Right lobe of liver (tissue), 6 donors: Measurements from ENCODE around the gene USP9X. TPM values are rescaled to one million over a fixed set of nuclear protein-coding genes. Genes with fewer than 3 reads are reported as not detected.
"Not testable (repeated sequence)": the region's sequence is repeated elsewhere in the genome, so short reads cannot be mapped to it uniquely, and the experiment has no call there.

Experiments used
- ATAC-seq, 4 donors: fragments of 200-7000 bp; cut with Tn5 transposase; one replicate each; pipeline ENCODE4 v1.9.1; 2020; ENCODE audit warnings: mild to moderate bottlenecking in 4 of 4, moderate library complexity in 4 of 4
- DNase-seq, 3 donors: peaks; one replicate each; pipeline ENCODE4 v3.0.0-alpha.2; 2020
- H3K27ac ChIP-seq, 3 donors: fragments of 200-600 bp; one replicate each; pipeline ENCODE4 v1.8.0; 2022
- H3K27me3 ChIP-seq, 2 donors: fragments of 200-600 bp; one replicate each; pipeline ENCODE4 v1.8.0; 2022
- H3K36me3 ChIP-seq, 4 donors: fragments of 200-600 bp; sonication (generic) in 1 of 4; one replicate each; pipeline versions ENCODE4 v1.5.1 to v1.8.0; 2017 to 2022; ENCODE audit warnings: control low read depth in 1 of 4
- H3K4me1 ChIP-seq, 4 donors: fragments of 200-600 bp; sonication (generic) in 1 of 4; one replicate each; pipeline versions ENCODE4 v1.5.1 to v1.8.0; 2017 to 2022; ENCODE audit warnings: control low read depth in 1 of 4
- H3K4me3 ChIP-seq, 3 donors: fragments of 200-600 bp; one replicate each; pipeline ENCODE4 v1.8.0; 2022
- H3K9me3 ChIP-seq, 4 donors: fragments of 200-600 bp; sonication (generic) in 1 of 4; one replicate each; pipeline versions ENCODE4 v1.5.1 to v1.8.0; 2017 to 2022; ENCODE audit warnings: control low read depth in 1 of 4
- POLR2A ChIP-seq: fragments of 450-650 bp; IDR thresholded peaks from one replicate; pipeline ENCODE4 v1.6.1; 2017; ENCODE audit warnings: antibody characterized with exemption, mild to moderate bottlenecking
- WGBS: methylation state at CpG from one replicate; pipeline ENCODE4 v1.1.6; 2018; ENCODE audit warnings: low coverage, low lambda C conversion rate; ENCODE audit not compliant: insufficient coverage; ENCODE audit errors: missing lambda C conversion rate; 5-methylcytosine and 5-hydroxymethylcytosine counted together
- intact Hi-C, 2 donors: fragments of 100-400 bp; cut with DNase I; formaldehyde crosslinking; loops; one replicate each; pipeline versions ENCODE4 v1.11.2 to v1.14.1; 2022
- total RNA-seq, 6 experiments: library from RNA; depleted of rRNA in 2 of 6; stranded (reverse); fragments of >200 nt in 2 of 6; fragmentation: NEBNext Ultra II Directional in 3 of 6; extraction: Animal tissue kit (Norgen Biotek cat#: 25700) in 3 of 6; gene quantifications; one replicate each; pipeline versions ENCODE4 v1.1.0 to v1.2.4, GENCODE V29; 2016 to 2023
- TF ChIP-seq, protein P1 (sequence below), 4 donors: fragments of 200-600 bp in 3 of 4; fragments of 450-650 bp in 1 of 4; IDR thresholded peaks; one replicate each; pipeline versions ENCODE4 v1.5.1 to v1.8.0; 2016 to 2022; ENCODE audit warnings: antibody characterized with exemption in 4 of 4, mild to moderate bottlenecking in 2 of 4
- donor health status: DM: no; HTN: yes; CAD: no.
- donor health status: DM: no; HTN: no; CAD: no.
- donor health status: DM: no; HTN: no; CAD: no.
- donor health status: DM: no; HTN: yes; CAD: no.
- donor health status: DM: no; HTN: yes; CAD: no.

Gene USP9X
- total RNA-seq, 6 experiments from 2014 or later = 53.5 to 76.2 (median 63.1) TPM

GRCh38 chrX:41144873-41145272 is 59.6 kb downstream of the USP9X start:
- ATAC-seq = peak in 3 of 4 donors; percentile 40 to 72 (median 68)

DNA sequence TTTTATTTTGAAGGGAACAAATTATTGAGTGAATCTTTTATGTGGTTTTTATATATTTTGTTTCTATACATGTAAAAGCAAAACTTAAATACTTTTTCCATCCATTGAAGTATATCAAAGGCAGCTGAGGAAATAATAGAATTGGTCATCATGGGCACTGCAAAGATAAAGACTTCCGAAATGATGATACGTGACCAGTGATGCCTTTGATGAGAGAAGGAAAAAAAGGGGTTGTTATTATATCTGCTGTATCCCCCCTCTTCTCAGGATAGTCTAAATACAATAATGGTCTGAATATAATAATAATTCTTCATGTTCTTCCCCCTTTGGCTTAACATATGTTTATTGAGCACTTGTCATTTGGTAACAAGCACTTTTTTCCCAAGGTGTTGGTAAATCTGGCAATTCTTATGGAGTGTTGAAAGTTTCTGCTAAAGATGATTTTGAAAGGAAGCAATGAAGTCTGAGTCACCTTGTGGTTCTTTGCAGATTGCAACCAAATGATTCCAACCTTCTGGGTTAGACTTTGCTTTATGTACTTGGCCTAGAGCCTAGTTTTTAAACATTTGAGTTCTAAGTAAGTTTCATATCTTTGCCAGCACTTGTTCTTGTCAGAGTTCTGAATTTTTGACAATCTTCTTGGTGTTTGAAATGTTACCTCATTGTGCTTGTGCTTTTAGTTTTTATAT is 60.8 kb downstream of the USP9X start:
- peaks cover 0 to 20% (median 0%) of the 10 kb centered on the region in 4 donors for H3K4me1 ChIP-seq
- DNase-seq (no peak), ATAC-seq (peak; percentile 46 to 63 (median 55))
- no peak overlapping the region for H3K4me3 ChIP-seq
- TF ChIP-seq, protein P1, sequence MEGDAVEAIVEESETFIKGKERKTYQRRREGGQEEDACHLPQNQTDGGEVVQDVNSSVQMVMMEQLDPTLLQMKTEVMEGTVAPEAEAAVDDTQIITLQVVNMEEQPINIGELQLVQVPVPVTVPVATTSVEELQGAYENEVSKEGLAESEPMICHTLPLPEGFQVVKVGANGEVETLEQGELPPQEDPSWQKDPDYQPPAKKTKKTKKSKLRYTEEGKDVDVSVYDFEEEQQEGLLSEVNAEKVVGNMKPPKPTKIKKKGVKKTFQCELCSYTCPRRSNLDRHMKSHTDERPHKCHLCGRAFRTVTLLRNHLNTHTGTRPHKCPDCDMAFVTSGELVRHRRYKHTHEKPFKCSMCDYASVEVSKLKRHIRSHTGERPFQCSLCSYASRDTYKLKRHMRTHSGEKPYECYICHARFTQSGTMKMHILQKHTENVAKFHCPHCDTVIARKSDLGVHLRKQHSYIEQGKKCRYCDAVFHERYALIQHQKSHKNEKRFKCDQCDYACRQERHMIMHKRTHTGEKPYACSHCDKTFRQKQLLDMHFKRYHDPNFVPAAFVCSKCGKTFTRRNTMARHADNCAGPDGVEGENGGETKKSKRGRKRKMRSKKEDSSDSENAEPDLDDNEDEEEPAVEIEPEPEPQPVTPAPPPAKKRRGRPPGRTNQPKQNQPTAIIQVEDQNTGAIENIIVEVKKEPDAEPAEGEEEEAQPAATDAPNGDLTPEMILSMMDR (IDR thresholded peaks at IDR 0.05) = peak in 1 of 4 donors; percentile 16
- TF ChIP-seq POLR2A = no peak
- H3K27me3 ChIP-seq = no peaks in the 10 kb centered on the region
- no peaks in the 10 kb centered on the region for H3K9me3 ChIP-seq
- no peak overlapping the region for H3K27ac ChIP-seq
- H3K36me3 ChIP-seq = peaks cover 0 to 32% (median 2%) of the 10 kb centered on the region in 4 donors
- intact Hi-C loops = no loop called here
- WGBS = 86% methylated on average over 2 of the region's 2 CpGs

More at GRCh38 chrX:41144873-41145272, 59.6 kb downstream of the USP9X start:
- no peak overlapping the region for H3K27ac ChIP-seq
- no peak for TF ChIP-seq POLR2A
- TF ChIP-seq, protein P1 (IDR thresholded peaks at IDR 0.05) = no peak
- H3K36me3 ChIP-seq = peaks cover 0 to 38% (median 2%) of the 10 kb centered on the region in 4 donors
- intact Hi-C loops = no loop called here
- 38% methylated on average over 2 of the region's 2 CpGs for WGBS
- H3K4me1 ChIP-seq = peaks cover 0 to 15% (median 0%) of the 10 kb centered on the region in 4 donors
- no peaks in the 10 kb centered on the region for H3K9me3 ChIP-seq
- DNase-seq = no peak
- no peak overlapping the region for H3K4me3 ChIP-seq
- H3K27me3 ChIP-seq = no peaks in the 10 kb centered on the region

GRCh38 chrX:41148553-41148952 is 63.3 kb downstream of the USP9X start:
- Histone ChIP-seq H3K4me1 (peaks cover 0 to 20% (median 0%) of the 10 kb centered on the region in 4 donors), H3K4me3 (no peak overlapping the region), H3K27me3 (no peaks in the 10 kb centered on the region), H3K27ac (no peak overlapping the region), H3K9me3 (no peaks in the 10 kb centered on the region), H3K36me3 (peaks cover 0 to 26% (median 7%) of the 10 kb centered on the region in 4 donors)
- WGBS = 73% methylated on average over 4 of the region's 4 CpGs
- ATAC-seq (no peak), DNase-seq (no peak)
- intact Hi-C loops = no loop called here
- no peak for TF ChIP-seq POLR2A
- TF ChIP-seq, protein P1 (IDR thresholded peaks at IDR 0.05) = no peak

- WGBS = 60% methylated on average over 7 of the region's 7 CpGs
- Histone ChIP-seq H3K4me1 (peaks cover 0 to 19% (median 0%) of the 10 kb centered on the region in 4 donors), H3K9me3 (no peaks in the 10 kb centered on the region), H3K27ac (peak overlapping the region in 2 of 3 donors; percentile 57 to 61), H3K27me3 (no peaks in the 10 kb centered on the region), H3K4me3 (no peak overlapping the region), H3K36me3 (peaks cover 0 to 20% (median 6%) of the 10 kb centered on the region in 4 donors)
- TF ChIP-seq, protein P1 (IDR thresholded peaks at IDR 0.05) = no peak
- TF ChIP-seq POLR2A = no peak
- no peak for DNase-seq
- intact Hi-C loops = no loop called here
- peak; percentile 49 to 58 (median 54) for ATAC-seq
These were observed 64.8 kb downstream of the USP9X start for GRCh38 chrX:41150043-41150442.

DNA sequence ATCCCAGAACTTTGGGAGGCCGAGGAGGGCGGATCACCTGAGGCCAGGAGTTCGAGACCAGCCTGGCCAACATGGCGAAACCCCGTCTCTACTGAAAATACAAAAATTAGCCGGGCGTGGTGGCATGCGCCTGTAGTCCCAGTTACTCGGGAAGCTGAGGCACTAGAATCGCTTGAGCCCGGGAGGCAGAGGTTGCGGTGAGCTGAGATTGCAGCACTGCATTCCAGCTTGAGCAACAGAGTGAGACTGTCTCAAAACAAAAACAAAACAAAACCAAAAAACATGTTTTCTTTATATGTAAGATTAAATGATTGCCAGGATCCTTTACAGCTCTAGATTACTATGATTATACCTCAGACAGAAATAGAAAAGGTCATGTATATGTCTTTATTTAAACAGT is 66.5 kb downstream of the USP9X start:
- H3K4me3 ChIP-seq, ATAC-seq, DNase-seq, H3K27me3 ChIP-seq, H3K4me1 ChIP-seq, H3K9me3 ChIP-seq, H3K27ac ChIP-seq, intact Hi-C loops: not testable (repeated sequence)
- WGBS = 85% methylated on average over 7 of the region's 12 CpGs
- peaks cover 0 to 23% (median 7%) of the 10 kb centered on the region in 4 donors for H3K36me3 ChIP-seq
